HG02973 (cell line): ENCODE results near the gene CA5B.
A peak's percentile ranks its signal among the peaks of the same experiment; 100 is the strongest.
"Not testable (repeated sequence)": the region's sequence is repeated elsewhere in the genome, so short reads cannot be mapped to it uniquely, and the experiment has no call there.

Experiments
- ATAC-seq: cut with Tn5 transposase; IDR thresholded peaks from one replicate; pipeline ENCODE4 v1.9.1; 2021; ENCODE audit warnings: moderate library complexity; ENCODE audit not compliant: unreplicated experiment

Gene CA5B

DNA sequence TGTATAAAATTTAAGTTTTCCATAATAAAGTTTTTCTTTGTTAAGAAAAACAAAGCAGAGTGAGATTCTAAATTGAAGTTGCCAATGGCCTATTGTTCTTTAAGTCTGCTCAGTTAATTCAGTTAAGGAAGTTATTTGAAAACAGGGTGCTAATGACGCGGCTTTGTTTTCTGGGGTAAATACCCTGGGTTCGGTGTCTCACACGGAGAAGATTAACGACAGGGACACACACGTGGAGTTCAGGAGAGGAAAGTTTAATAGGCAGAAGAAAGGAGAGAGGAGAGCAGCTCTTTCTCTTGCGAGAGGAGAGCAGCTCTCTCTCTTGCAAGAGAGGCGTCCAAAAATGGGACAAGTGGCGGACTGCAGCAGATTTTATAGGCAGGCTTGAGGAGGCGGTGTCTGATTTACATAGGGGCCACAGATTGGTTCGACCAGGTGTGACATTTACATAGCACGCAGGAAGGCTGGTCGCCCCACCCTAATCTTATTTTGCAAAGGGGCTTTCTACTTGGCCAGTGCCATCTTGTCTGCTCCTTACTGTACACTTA lies 9.6 kb downstream of the CA5B start:
- ATAC-seq = no peak

DNA sequence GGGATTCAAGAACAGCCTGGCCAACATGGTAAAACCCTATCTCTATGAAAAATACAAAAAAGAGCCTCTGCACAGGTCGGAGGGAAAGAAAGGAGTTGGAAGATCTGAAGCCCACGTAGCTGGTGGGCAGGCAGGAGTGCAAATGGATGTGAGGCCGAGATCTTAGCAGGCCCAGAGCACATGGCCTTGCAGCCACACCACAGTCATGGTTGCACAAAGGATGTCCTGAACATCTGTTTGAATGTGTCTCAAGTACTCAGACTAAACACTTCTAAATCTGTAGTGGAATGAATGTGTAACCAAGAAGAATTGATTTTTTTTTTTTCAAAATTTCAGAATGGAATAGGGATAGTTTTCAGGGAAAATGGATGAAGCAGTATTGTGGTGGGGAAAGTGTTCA lies 10.8 kb downstream of the CA5B start:
- ATAC-seq = no peak

DNA sequence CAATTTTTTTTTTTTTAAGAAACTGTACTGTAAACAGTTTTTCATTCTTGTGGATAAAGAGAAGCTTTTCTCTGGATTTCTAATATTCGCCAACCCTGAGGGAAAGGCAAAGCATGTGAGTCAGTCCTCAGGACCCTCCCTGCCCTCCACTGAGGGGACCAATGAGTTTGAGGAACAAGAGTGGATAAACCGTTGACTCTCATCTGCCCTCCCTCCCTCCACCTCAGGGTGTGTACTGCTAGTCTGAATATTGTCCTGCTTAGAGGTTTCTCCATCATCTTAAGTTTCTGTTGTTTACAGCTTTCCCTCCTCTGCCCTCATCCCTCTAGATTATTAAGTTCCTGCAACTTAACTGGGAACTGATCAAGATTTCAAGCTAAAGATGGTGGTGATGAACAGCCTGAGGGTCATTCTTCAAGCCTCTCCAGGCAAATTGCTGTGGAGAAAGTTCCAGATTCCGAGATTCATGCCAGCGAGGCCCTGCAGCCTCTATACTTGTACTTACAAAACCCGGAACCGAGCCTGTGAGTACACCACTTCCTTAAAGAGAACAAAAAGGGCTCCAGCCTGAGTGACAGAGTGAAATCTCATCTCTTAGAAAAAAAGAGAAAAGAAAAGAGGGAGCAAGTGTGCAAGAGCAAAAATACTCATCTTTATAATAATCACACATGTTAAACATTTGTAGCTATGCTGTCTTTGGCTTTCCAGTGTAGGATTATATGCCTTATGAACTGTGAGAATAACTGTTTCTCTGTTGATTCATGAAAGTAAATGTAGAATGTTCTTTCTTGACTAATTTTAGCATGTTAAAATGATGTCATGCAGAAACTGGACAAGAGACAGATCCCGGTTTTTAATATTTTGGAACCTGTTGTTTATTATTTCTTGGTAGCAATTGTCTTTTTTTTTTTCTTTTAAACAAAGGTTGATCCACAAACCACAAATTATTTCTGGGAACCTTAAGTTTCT lies 11.9 kb downstream of the CA5B start:
- peak; percentile 63 for ATAC-seq

DNA sequence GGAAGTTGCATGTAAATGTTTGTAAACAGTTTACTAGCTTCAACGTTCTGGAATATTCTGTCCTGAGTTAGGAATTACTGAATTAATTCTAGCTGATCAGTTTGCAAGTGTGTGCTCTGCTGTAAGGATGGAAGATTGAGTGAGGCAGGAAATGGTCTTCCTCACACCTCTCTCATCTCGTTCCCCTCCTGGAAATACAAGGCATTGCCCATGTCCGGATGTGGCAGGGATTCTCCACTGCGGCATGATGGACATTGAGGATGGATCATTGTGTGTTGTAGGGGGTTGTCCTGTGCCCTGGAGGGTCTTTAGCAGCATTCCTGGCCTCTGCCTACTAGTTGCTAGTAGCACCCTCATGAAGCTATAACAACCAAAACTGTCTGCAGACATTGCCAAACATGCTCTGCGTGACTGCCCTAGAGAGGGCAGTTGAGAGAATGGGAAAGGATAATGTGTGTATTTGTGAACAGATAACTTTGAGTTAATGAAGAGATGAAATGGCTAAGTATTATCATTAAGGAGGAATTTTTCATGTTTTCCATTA lies 12.6 kb downstream of the CA5B start:
- no peak for ATAC-seq

DNA sequence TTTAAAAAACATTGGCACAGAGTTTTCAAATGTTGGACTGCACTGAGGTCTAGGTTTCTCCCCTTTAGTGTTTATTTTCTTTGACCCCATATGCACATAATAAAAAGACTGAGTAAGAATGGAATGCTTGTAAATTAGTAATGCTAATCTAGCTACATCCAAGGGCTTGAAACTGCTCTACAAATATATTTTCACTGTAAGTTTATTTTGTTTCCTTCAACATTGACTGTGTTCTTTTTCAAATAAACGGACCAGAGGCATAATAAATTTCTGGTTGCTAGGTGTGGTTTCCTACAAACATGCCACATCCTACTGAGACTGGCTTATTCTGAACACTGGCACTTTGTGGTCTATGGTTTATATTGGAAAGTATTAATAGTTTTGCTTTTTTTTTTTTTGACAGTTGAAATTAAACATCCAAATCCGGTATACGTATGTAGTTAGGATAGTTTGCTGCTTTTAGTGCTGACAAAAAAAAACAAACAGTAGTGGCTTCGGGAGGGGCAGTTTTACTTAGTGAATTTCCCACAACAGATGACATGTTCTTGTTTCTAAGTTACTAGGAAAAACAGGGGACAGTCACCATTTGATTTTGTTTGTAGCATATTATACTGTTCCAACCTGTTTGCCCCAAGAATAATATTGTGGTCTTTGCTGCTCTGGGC lies 13.2 kb downstream of the CA5B start:
- no peak for ATAC-seq

DNA sequence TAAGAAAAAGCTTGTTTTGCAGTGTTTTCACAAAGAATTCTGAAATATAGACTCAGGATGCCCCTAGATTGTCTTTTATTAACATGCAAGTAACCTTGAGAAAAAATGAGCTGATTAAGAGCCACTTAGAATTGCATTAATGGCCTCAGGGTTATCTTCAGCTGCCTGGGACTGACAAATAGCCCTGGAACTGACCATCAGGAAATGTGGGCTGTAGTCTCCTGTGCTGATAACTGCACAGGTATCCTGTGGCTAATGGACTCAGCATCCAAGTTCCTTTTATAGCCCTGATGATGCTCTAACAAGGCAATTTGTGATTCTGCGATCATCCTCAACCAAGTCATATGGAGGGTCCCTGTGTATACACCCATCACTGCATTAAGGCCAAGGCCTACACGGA lies 17.0 kb downstream of the CA5B start:
- no peak for ATAC-seq

DNA sequence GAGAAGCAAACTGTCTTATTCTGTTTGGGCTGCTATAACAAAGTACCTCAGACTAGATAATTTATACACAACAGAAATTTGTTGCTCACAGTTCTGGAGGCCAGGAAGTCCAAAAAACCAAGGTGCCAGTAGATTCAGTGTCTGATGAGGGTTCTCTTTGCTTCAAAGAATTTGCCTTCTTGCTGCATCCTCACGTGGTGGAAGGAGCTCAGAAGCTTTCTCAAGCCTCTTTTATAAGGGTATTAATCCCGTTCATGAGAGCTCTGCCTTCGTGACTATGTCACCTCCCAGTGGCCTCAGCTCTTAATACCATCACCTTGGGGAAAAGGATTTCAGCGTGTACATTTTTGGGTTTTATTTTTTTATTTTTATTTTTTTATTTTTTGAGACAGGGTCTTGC lies 20.1 kb downstream of the CA5B start:
- no peak for ATAC-seq

DNA sequence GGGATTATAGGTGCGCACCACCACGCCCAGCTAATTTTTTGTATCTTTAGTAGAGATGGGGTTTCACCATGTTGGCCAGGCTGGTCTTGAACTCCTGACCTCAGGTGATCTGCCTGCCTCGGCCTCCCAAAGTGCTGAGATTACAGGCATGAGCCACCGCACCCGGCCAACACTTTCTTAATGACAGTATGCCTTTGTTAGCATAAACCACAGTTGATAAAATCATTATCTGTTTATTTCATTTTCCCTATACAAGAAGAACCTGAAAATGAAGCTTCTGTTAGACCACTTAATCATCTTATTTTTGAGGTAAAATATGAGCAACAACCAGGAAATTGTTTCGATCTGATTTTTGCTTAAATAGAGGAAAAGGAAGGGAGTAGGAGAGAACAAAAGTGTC lies 21.8 kb downstream of the CA5B start:
- ATAC-seq = not testable (repeated sequence)

DNA sequence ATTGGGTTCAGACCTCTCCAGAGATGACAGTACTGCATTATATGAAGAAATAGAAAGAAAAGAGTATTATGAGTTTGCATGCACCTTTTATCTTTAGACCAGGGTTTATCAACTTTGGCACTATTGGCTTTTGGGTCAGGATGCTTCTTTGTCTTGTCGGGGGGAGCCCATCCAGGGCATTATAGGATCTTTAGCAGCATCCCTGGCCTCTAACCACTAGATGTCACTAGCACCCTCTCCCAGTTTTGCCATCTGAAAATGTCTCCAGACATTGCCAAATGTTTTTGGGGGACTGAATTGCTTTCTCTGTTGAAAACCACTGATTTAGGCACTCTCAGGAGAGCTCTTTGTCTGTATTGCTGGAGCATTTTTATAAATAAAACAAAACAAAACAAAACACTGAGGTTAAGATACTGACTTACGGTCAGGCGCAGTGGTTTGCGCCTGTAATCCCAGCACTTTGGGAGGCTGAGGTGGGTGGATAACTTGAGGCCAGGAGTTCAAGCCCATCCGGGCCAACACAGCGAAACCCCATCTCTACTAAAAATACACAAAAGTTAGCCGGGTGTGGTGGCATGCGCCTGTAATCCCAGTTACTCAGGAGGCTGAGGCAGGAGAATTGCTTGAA lies 23.6 kb downstream of the CA5B start:
- ATAC-seq = no peak

DNA sequence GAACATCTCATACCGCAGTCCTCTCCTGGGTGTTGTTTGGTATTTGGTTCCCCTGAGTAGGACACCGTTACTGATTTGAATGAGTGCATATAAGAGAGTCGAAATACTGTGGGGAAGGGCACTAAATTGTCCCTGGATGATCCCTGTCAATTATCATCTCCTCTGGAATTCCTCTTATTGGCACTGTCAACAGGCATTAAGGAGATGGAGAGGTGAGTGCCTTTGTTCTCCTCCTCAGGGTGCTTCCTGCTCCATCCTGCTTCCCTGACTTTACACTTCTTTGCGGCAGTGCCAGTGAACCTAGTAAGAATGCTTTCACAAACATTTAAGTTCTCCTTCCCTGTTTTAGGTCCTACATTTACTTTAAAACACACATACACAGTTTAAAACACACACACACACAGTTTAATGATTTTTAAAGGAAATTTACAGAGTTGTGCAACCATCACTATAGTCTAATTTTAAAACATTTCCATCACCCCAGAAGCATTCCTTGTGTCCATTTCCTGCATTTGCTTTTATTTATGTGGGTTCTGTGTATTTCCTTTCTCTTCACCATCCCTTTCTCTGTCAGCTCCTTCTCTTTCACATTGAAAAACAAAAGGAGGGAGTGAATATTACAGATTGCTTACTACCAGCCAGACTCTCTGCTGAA lies 31.4 kb downstream of the CA5B start:
- no peak for ATAC-seq

DNA sequence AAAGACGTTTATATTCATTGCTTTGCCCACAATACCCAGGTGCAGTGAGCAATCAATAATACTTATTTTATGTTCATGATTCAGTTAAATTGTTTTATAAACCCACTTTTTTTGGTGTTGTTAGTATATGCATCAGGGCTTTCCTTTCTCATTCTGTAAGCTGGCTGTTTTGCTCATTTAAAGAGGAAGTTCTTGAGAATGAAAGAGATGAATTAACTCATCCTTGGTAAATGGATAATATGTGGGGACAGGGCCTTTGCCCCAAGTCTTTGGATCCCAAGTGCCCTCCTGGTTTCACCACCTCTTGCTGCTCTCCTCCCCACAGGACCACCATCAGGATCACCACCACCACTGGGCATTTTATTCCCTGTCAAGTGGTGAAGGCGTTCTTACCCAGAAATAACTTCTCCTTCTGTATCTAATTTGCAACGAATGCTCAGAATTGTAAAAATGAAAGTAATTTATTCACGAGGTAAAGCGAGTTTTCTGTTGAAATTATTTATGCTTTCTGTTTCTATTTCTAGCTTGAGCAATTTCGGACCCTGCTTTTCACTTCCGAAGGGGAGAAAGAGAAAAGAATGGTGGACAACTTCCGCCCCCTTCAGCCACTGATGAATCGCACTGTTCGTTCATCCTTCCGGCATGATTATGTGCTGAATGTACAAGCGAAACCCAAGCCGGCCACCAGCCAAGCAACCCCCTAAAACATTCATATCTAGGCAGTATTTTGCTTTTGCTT lies 44.1 kb downstream of the CA5B start:
- ATAC-seq = peak; percentile 63

DNA sequence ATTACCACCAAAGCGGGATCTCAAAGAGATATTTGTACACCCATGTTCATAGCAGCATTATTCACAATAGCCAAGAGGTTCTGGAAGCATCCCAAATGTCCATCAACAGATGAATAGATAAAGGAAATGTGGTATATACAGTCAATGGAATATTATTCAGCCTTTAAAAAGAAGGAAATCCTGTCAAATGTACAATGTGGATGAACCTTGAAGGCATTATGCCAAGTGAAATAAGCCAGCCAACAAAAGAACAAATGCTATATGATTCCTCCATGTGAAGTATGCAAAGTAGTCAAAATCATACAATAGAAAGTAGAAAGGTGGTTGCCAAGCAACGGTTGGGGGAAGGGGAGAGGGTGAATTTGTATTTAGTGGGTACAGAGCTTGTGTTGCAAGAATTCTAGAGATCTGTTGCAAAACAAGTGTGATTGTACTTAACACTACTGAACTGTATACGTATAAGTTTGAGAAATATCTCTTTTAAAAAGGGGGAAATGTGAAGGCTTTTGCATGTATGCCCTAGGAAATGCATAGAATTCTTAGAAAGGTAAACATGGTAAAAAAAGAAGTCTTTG lies 47.2 kb downstream of the CA5B start:
- no peak for ATAC-seq

DNA sequence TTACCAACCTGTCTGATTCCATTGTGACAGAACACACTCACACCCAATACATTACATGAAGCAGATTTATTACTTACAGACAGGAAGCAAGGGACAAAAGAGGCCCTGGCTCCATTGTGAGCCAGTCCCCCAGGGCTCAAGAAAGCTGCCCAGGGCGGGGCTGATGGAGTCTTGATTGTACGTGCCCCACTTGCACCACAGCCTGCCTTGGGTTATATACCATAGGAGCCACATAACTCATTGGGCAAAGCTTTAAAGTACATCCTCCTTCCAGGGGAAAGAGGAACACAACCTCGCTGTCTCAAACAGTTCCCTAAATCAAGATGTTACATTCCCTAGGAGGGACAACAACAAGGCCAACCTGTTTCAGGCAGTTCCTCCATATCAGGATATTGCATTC lies 48.8 kb downstream of the CA5B start:
- no peak for ATAC-seq

DNA sequence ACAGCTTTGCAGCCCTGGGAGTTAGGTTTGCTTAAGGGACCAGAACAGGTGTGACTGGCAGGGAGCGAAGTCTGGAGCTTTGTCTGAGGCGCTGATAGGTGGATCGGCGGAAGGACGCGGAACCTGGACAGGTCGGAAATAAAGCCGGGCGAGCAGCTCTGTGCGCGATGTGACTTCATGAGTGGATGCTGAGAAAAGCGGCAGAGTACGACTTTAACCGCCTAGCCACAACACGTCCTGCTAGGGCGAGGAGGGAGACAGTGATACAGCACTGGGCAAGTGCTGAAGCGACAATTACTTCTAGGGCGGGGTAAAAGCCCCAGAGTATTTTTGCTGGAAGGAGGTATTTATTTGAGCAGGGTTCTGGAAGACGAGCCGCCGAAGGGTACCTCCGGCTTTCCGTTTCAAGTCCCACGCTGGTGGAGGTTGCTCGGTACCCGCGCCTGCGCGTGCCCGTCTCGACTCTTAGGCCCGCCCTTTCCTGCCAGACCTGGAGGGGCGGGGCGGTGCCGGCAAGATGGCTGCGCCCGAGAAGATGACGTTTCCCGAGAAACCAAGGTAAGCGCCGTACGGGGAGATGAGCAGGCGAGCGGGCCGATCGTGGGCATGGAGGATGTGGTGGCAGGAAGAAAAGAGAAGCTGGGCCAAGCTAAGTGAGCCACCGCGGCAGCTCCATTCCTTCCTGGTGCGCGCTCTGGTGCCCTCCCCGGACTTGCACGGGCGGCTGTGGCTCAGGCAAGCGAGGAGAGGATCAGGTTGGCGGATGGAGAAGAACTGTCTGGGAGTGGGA lies 52.1 kb downstream of the CA5B start, which contains the start of gene ZRSR2:
ZRSR2 (plus strand) TSS at position 506 of the 790 bp plus-strand sequence; CDS start at position 518, 12 bp downstream.
- peak; percentile 86 for ATAC-seq

DNA sequence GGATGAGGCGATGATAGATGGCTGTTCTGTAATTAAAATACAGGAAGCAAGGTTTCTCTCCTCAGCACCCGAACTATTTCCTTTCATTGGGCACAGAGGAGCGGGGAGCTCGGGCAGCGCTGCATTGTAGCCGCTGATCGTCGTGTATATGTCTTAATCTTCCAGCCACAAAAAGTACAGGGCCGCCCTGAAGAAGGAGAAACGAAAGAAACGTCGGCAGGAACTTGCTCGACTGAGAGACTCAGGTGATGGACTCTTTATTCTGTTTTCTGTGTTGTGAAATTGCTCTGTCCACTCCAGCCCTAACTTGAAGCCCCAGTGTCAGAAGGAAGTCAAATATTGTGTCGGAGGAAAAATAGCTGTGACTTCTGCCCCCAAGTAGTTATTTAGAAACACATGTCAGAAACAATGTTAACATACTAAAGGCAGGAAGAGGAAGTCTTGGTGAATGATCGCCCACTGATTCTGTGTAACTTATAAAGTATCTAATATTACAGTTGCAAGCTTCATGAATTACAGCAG lies 52.8 kb downstream of the CA5B start:
- peak; percentile 26 for ATAC-seq

DNA sequence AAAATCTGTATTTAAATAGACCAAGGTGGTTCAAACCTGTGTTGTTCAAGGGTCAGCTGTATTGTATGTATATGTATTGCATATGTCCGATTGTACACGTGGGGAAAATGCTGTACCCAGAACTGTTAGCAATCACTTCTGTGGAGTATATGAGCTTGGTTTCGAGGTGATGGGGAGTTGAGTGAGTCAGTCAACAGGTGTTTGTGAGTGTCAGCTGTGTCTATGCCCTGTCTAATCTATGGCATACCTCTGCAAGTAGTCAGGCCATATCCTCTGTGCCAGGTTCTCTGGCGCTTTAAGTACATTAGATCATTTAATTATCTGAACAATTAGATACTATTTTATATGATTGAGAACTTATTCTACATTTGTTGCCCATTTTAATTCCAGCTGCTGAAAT lies 59.6 kb downstream of the CA5B start:
- no peak for ATAC-seq

DNA sequence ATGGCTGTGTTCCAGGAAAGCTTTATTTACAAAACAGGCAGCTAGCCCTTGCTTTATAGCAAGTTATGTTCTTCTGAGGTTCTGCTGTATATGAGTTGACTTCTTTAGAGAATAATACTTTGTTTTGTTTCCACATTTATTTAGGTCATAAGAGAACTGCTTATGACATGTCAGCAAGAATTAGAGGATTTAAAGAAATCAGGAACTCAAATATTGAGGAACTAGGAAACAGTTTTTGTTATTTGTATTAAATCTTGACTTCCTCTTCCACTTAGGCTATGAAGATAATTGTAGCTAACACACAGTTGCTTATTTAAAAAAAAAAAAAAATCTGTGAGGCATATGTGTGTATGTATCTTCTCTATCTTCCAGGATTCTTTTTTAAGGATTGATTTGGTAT lies 66.5 kb downstream of the CA5B start:
- ATAC-seq = no peak

DNA sequence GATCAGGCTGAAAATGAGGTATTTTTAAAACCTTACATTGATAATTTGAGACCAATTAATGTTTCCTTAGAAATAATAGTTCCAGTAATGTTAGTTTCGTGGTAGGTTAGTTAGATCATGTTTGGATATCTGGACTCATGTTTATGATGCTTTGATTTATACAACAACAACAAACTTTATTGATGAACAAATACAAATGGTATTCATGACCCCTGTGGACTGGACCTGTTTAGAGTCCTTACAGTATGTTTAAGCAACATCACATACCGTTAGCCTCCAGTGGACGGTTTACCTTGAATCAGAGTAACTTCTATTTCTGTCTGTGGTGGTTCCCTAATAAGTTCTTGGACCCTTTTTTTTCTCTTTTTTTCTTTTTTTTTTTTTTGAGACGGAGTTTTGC lies 70.2 kb downstream of the CA5B start:
- no peak for ATAC-seq
